ENCODE measurements around the gene CRYGA.
A peak's percentile ranks its signal among the peaks of the same experiment; 100 is the strongest.
"Not testable (repeated sequence)": the region's sequence is repeated elsewhere in the genome, so short reads cannot be mapped to it uniquely, and the experiment has no call there.

Gene CRYGA

GRCh38 chr2:208125251-208125650 lies 38.1 kb downstream of the CRYGA start:
- DNase-seq = no peak

DNA sequence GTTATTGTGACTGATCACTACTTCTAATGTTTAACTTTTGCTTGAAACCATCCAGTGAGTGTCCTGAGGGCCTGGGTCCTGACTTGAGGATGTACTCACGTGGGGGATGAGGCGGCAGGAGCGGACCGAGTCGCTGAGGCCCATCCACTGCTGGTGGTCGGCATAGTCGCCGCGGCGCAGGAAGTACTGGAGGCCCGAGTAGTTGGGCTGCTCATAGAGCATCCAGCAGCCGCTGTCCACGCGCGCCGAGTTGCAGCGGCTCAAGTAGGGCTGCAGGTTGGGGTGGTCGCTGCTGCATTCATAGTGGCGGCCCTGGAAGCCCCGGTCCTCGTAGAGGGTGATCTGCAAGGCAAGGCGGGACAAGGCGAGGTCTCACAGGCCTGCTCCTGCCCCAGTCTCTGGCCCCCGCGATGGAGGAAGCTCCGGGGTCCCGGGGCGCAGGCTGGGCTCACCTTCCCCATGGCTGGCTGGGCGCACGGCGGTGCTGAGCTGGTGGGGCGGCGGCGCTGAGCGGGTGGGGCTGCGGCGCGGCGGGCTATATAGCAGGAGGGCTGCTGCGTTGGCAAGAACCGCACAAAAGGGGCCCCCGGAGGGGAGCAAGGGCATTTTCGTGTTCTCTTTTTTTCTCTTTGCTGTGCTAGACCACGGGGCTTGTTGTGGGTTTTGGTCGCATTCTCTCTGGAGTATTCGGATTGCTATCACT lies 39.2 kb downstream of the CRYGA start, which contains the start of gene CRYGD:
Gene CRYGD (minus strand): TSS at position 512 of the 703 bp plus-strand sequence. CDS start 51 bp downstream, at position 461.
- peak in 2 of 4 experiments; percentile 11 to 47 for DNase-seq

DNA sequence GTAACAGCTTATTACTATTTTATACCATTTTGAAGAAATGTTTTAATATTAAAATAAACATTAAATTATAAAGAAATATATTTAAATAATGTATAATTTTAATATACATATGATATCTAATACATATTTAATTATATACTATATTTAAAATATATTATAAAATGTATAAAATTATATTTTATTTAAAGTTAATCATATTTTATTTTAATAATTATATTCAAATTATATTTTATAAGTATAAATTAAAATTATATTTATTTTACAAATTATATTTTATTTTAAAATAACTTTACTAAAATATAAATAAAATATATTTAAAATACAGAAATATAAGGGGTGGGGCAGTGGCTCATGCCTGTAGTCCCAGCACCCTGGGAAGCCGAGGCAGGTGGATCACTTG lies 41.1 kb downstream of the CRYGA start:
- DNase-seq = no peak

- no peak for DNase-seq
These were observed 44.5 kb downstream of the CRYGA start for GRCh38 chr2:208118918-208119317.

DNA sequence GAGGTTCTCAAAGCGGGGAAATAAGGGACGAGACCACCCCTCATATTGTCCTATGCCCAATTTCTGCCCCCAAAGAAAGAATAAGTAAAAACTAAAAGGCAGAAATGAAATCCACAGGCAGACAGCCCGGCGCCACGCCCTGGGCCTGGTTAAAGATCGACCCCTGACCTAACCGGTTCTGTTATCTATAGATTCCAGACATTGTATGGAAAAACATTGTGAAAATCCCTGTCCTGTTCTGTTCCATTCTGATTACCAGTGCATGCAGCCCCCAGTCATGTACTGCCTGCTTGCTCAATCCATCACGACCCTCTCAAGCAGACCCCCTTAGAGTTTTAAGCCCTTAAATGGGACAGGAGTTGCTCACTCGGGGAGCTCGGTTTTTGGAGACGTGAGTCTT lies 46.0 kb downstream of the CRYGA start:
- DNase-seq = not testable (repeated sequence)

- no peak for DNase-seq
These were observed 50.4 kb downstream of the CRYGA start for GRCh38 chr2:208112969-208113368.

DNA sequence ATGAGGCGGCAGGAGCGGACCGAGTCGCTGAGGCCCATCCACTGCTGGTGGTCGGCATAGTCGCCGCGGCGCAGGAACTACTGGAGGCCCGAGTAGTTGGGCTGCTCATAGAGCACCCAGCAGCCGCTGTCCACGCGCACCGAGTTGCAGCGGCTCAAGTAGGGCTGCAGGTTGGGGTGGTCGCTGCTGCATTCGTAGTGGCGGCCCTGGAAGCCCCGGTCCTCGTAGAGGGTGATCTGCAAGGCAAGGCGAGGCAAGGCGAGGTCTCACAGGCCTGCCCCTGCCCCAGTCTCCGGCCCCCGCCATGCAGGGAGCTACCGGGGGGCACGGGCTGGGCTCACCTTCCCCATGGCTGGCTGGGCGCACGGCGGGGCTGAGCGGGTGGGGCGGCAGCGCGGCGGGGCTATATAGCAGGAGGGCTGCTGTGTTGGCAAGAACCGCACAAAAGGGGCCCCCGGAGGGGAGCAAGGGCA lies 51.1 kb downstream of the CRYGA start:
- DNase-seq = not testable (repeated sequence)

Data from suppressor macrophage (primary cell).